Measurements from ENCODE around the gene XPOT. TPM values are rescaled to one million over a fixed set of nuclear protein-coding genes. Genes with fewer than 3 reads are reported as not detected.

Gene XPOT
- total RNA-seq, 2 experiments from 2014 or later, result 39.6 to 40.0 TPM

- Mint-ChIP-seq H3K36me3 (ENCODE audit: low read depth) (peaks cover 95% of the 10 kb centered on the region), H3K9me3 (no peaks in the 10 kb centered on the region)
- POLR2A ChIA-PET, result no interaction called here
These were observed 27.6 kb downstream of the XPOT start for GRCh38 chr12:64431791-64432190.

GRCh38 chr12:64433915-64434314 lies 29.7 kb downstream of the XPOT start:
- peaks cover 97% of the 10 kb centered on the region for H3K36me3 Mint-ChIP-seq (ENCODE audit: low read depth)
- no peak for DNase-seq
- Histone ChIP-seq H3K27me3 (ENCODE audit: control insufficient read depth in 1 of 2, insufficient read depth in 2 of 2, low read length in 2 of 2) (no peaks in the 10 kb centered on the region), H3K9me3 (ENCODE audit: control insufficient read depth in 1 of 2, insufficient read depth in 1 of 2, low read length in 2 of 2) (no peaks in the 10 kb centered on the region), H3K27ac (ENCODE audit: low read depth in 1 of 2, low read length in 2 of 2) (no peak overlapping the region), H3K36me3 (ENCODE audit: insufficient read depth, low read length) (peaks cover 94% of the 10 kb centered on the region), H3K4me3 (ENCODE audit: low read length) (no peak overlapping the region), H3K4me1 (ENCODE audit: insufficient read depth, low read length) (no peaks in the 10 kb centered on the region)
- CTCF ChIA-PET, result no interaction called here
- intact Hi-C loops (cut with DNase I, micrococcal nuclease), result no loop called here
- H3K4me1 Mint-ChIP-seq (ENCODE audit: low read depth), result no peaks in the 10 kb centered on the region
- POLR2A ChIA-PET, result no interaction called here
- TF ChIP-seq CTCF (IDR thresholded peaks at IDR 0.05), result no peak
- H3K27me3 Mint-ChIP-seq, result no peaks in the 10 kb centered on the region
- H3K27ac Mint-ChIP-seq, result no peak overlapping the region
- H3K9me3 Mint-ChIP-seq, result no peaks in the 10 kb centered on the region
- H3K4me3 Mint-ChIP-seq, result no peak overlapping the region
- no peak for ATAC-seq (ENCODE audit: poor library complexity)

More at GRCh38 chr12:64431791-64432190, 27.6 kb downstream of the XPOT start:
- H3K4me3 Mint-ChIP-seq, result no peak overlapping the region
- peaks cover 92% of the 10 kb centered on the region for H3K36me3 ChIP-seq (ENCODE audit: insufficient read depth, low read length)
- no peak overlapping the region for H3K27ac ChIP-seq (ENCODE audit: low read depth in 1 of 2, low read length in 2 of 2)
- intact Hi-C loops (cut with DNase I, micrococcal nuclease), result no loop called here
- H3K27ac Mint-ChIP-seq, result no peak overlapping the region
- CTCF ChIA-PET, result interaction anchor here (1.4 kb wide), 1 partner anchor 9 kb away, joined by 3 read pairs; no protein-coding TSS in a partner anchor
- H3K4me1 Mint-ChIP-seq (ENCODE audit: low read depth), result no peaks in the 10 kb centered on the region
- no peak for DNase-seq
- no peaks in the 10 kb centered on the region for H3K27me3 Mint-ChIP-seq
- ATAC-seq (ENCODE audit: poor library complexity), result no peak
- no peak overlapping the region for H3K4me3 ChIP-seq (ENCODE audit: low read length)
- H3K4me1 ChIP-seq (ENCODE audit: insufficient read depth, low read length), result no peaks in the 10 kb centered on the region
- no peak for TF ChIP-seq CTCF (IDR thresholded peaks at IDR 0.05)
- no peaks in the 10 kb centered on the region for H3K27me3 ChIP-seq (ENCODE audit: control insufficient read depth in 1 of 2, insufficient read depth in 2 of 2, low read length in 2 of 2)
- no peaks in the 10 kb centered on the region for H3K9me3 ChIP-seq (ENCODE audit: control insufficient read depth in 1 of 2, insufficient read depth in 1 of 2, low read length in 2 of 2)

GRCh38 chr12:64440100-64440499 lies 35.9 kb downstream of the XPOT start:
- H3K9me3 ChIP-seq (ENCODE audit: control insufficient read depth in 1 of 2, insufficient read depth in 1 of 2, low read length in 2 of 2), result no peaks in the 10 kb centered on the region
- no peak for ATAC-seq (ENCODE audit: poor library complexity)
- POLR2A ChIA-PET, result no interaction called here
- CTCF ChIA-PET, result no interaction called here
- H3K9me3 Mint-ChIP-seq, result no peaks in the 10 kb centered on the region
- TF ChIP-seq CTCF (IDR thresholded peaks at IDR 0.05), result no peak
- peaks cover 87% of the 10 kb centered on the region for H3K36me3 Mint-ChIP-seq (ENCODE audit: low read depth)
- no peak overlapping the region for H3K27ac ChIP-seq (ENCODE audit: low read depth in 1 of 2, low read length in 2 of 2)
- H3K4me1 Mint-ChIP-seq (ENCODE audit: low read depth), result peaks cover 8% of the 10 kb centered on the region
- intact Hi-C loops (cut with DNase I, micrococcal nuclease), result no loop called here
- H3K27ac Mint-ChIP-seq, result no peak overlapping the region
- H3K4me3 Mint-ChIP-seq, result no peak overlapping the region
- no peak overlapping the region for H3K4me3 ChIP-seq (ENCODE audit: low read length)
- H3K4me1 ChIP-seq (ENCODE audit: insufficient read depth, low read length), result no peaks in the 10 kb centered on the region
- peaks cover 68% of the 10 kb centered on the region for H3K36me3 ChIP-seq (ENCODE audit: insufficient read depth, low read length)
- H3K27me3 Mint-ChIP-seq, result no peaks in the 10 kb centered on the region
- no peaks in the 10 kb centered on the region for H3K27me3 ChIP-seq (ENCODE audit: control insufficient read depth in 1 of 2, insufficient read depth in 2 of 2, low read length in 2 of 2)
- no peak for DNase-seq
